Effector CD8-positive, alpha-beta T cell (primary cell): ENCODE results near the gene SAE1.

ENCODE experiments used
- DNase-seq: peaks from one replicate; lab custom pipeline; 2025; lab: John Stamatoyannopoulos, UW

Gene SAE1

GRCh38 chr19:47215581-47215980, 84.9 kb downstream of the SAE1 start:
- no peak for DNase-seq

DNA sequence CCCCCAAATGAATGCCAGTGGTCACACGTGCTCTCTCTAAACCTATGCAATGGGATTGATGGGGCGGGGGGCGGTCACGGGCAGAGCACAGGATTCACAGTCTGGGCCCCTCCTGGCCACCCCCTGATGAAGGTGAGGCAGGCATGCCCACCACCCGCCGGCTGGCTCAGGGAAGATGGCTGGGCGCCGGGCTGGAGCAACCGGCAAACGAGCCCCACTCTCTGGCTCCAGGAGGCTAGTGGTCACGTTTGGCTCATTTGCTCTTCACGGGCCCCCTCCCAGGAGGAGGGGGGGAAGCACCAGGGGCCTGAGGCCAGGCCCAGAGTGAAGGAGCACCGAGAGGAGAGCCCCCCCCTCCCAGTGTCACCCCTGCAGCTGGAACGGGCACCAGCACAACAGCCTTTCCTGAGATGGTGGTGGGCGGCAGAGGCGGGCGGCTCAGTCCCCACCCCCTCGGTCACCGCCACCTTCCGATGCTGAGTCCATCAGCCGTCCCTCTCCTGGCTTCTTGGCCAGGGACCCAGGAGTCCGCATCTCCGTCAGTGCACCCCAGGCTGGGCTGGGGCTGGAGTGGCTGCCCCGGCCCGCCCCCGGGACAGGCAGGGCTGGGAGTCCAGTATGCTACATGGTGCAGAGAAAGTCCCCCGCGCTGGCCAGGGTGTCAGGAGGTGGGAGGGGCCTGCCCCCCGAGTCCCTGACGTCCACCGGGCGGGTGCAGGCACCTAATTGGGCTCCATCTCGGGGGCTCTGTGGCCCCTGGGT, 90.6 kb downstream of the SAE1 start:
- no peak for DNase-seq

DNA sequence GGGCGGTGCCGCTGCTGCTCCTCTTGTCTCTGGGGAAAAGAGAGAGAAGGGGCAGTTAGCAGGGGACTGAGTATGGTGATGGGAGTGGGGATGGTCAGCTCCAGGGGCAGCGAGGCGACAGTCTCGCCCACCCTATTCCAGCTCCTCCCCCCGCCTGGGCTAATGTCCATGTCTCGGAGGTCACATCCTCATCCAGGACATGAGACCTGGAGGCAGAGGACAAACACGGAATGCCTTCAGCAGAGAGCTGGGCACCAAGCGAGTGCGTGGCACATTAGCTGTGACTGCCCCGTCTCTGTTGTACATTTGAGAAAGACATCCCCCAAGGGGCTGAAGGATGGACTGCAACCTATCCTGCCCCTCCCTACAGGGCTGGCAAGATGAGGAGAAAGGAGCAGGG, 91.3 kb downstream of the SAE1 start:
- DNase-seq = no peak

DNA sequence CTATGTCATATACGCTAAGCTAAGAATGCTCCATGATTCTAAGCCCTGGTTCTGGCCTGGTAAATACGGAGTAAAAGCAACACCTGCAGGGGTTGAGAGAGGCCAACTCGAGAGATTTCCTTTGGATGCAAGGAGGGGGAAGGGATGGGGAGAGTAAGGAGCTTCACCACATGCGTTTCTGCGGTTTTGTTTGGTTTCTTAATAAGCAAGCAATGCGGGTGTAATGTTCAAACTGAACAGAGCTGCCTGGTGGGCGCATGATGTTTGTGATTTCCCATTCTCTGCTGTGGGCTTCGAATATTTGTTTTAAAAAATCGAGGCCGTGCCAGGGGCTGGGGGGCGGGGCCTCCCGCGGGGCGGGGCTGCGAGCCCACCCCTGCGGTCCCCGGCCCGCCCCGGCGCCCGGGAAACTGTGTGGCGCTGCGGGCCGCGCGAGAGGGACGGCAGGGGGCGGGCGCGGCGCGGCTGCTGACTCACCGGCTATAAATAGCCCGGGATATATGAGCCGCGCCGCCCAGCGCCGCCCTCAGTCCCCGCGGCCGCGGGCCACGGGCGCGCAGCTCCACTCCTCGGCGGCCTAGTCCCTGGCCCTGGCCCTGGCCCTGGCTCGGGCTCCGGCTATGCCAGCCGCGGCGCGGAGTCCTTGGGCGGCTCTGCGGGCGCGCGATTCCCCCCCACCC, 95.3 kb downstream of the SAE1 start:
- DNase-seq = peak; percentile 86

- DNase-seq = peak; percentile 35
These were observed 96.1 kb downstream of the SAE1 start for GRCh38 chr19:47226426-47227351.

DNA sequence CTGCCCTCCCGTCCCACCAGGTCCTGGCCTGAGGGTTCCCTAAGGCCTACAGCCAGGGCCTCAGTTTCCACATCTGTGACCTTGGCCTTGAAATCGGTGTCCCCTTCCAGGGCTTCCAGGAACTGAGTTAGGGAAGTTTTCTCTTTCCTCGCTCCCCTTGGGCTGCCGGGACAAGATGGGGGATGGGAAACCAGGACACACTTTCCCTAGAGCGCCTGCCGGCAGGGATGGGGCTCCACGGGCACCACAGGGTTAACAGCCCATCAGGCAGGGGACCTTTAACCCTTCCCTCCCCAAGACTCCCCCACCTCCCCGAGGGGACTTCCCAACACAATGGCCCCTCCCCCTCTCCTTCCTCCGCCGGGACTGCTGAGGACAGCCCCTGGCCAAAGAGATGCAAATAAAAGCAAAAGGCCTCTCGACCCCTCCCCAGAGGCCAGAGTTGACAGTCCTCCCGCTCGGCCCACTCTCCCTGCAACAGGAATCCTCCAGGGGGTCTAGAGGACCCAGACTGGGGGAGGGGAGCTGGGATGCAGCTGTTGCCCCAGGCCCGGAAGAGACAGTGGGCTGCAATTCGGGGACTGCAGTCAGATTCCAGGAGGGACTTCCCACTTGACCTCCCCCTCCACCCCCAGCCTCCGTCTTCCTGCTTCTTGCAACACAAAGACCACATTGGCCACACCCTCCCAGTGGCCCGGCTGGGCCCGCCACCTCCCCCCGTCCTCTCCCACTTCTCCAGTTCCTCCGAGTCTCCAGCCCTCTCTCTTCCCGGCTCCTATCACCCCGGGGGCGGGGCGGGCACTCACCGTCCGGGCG, 96.9 kb downstream of the SAE1 start:
- DNase-seq = peak; percentile 25

- DNase-seq = peak; percentile 27
These were observed 97.7 kb downstream of the SAE1 start for GRCh38 chr19:47228168-47228936.

GRCh38 chr19:47228937-47229675, 98.5 kb downstream of the SAE1 start:
- DNase-seq = no peak

DNA sequence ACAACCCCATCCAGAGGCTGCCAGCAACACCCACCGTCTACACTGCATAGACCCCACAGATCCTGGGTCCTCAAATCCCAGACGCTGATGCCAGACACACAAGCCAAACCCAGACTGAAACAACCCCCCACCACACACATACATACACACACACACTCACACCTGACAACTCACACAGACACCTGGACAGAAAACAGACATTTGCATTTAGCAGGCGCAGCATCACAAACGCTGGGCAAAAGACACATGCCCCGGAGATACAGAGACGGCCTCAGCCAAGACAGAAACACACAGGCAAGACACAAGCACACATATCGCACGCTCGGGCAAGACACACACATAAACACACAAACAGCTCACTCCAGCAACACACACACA, 99.0 kb downstream of the SAE1 start:
- no peak for DNase-seq

DNA sequence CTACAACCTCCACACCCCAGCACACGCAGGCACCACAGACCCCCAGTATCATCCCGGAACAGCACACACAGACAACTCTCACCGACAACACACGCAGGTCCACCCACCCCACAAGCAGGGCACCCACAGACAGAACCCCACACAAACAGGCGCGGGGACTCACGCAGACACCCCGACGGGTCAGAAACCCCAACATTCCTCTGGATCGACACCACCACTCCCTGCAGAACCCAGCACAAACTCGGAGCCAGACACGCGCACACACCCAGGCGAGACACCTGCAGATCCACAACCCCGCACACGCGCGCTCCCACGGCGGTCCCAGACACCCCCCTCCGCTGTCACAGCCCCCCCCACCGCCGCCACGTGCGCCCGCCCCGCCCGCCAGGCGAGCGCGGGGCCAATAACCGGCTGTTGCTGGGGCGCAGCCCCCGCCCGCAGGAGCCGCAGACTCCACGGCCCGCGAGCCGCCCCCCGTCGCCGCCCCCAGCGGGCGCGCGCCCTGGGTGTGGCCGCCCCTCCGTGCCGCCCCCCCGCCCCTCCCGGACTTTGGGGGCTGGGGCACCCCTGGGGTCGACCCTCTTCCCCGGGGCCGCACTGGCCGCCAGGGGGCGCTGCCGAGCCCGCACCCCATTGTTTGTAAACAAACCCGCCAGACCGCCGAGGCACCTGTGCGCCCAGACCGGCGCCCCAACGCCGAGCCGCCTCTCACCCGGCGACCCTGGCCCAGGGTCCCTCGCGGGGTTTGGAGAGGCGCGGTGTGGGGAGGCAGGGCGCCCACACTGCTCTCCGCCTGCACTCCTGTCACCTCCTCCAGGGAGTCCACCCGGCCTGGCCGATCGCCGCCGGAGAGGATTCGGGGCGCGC, 99.7 kb downstream of the SAE1 start:
- DNase-seq = peak; percentile 85

- DNase-seq = no peak
These were observed 100.2 kb downstream of the SAE1 start, which contains the start of gene BBC3 for GRCh38 chr19:47230921-47231214. Gene BBC3 (minus strand): TSS chr19:47231199. CDS start chr19:47228431, 2,768 bp downstream.

GRCh38 chr19:47231215-47232054, 100.8 kb downstream of the SAE1 start:
- DNase-seq = peak; percentile 89

DNA sequence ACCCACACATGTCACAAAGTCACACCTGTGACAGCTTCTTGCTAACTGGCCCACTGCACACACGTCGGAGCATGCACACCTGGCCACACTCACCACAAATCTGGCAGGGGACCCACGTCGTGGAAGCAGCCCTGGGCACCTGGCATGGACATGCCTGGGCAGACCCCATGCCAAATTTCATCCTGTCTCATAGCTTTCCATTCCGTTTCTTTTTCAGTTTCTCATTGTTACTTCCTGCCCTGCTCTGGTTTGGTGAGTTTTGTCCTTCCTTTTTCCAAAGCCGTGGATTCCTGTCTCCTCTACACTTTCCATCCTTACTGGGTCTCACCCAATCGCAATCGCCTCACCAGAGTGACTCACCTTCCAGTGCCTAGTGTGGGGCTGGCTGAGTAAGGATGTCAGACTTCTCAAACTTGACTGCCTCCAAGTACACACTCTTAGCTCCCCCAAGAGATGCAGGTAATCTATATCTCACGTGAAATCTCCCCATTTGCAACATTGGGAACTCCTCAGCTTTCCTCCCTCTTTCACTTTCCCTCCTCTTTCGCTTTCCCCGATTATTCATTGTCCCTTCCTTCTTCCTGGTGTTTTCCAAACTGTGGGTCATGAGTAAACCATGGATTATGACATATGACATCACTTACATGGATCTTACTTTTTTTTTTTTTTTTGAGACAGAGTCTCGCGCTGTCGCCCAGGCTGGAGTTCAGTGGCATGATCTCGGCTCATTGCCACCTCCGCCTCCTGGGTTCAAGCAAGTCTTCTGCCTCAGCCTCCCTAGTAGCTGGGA, 102.0 kb downstream of the SAE1 start:
- DNase-seq = no peak

DNA sequence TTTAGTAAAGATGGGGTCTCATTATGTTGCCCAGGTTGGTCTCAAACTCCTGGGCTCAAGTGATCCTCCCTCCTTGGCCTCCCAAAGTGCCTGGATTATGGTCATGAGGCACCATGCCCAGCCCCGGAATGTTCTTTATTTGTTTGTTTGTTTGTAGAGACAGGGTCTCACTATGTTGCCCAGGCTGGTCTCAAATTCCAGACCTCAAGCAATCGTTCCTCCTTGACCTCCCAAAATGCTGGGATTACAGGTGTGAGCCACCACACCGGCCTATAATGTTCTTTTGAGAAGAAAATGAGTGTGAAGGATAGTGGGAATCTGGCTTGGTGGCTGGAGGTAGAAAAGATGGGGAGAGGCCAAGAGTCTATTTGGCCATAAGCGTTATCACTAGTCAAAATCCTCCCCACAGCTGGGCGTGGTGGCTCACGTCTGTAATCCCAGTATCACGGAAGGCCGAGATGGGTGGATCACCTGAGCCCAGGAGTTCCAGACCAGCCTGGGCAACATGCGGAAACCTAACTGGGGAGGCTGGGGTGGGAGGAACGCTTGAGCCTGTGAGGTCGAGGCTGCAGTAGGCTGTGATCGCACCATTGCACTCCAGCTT, 105.5 kb downstream of the SAE1 start:
- no peak for DNase-seq

DNA sequence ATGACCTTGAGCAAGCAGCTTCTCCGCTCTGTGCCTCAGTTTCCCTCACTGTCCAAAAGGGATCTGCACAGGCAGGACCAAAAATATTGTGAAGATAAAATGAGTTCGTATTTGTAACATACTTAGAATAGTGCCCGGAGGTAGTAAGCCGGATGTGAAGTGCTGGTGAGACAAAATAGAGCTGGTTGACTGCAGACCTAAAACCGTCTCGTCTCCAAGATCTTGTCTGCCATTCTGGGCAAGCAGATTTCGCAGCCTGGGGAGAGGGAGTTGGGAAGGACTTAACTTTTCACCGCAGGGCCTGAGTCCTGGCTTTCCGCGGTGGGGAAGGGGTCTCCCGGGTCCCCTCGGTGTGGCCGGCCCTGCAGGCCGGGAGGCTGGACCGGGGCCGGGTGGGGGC, 108.5 kb downstream of the SAE1 start:
- DNase-seq = no peak

- DNase-seq = peak; percentile 57
These were observed 109.1 kb downstream of the SAE1 start for GRCh38 chr19:47239610-47240296.
